ENCODE measurements around the gene GALNT7.
"Not testable (repeated sequence)": the region's sequence is repeated elsewhere in the genome, so short reads cannot be mapped to it uniquely, and the experiment has no call there.

GALNT7 gene

GRCh38 chr4:173168396-173169177 lies at the start of gene GALNT7:
GALNT7 (plus strand) TSS chr4:173168811; CDS start chr4:173168836, 25 bp downstream.
- POLR2A ChIA-PET (ENCODE audit: low non-redundant PET) = interaction anchor here (0.6 kb wide), 1 partner anchor 129 kb away, joined by 4 read pairs; no protein-coding TSS in a partner anchor
- CTCF ChIA-PET = interaction anchor here (0.6 to 1.5 kb wide), 3 partner anchors 63 to 151 kb away, joined by 3 to 4 read pairs (median 3); no protein-coding TSS in a partner anchor
- peak within 1 kb of the TSS; percentile 96 for H3K27ac ChIP-seq
- peak; percentile 86 for DNase-seq (ENCODE audit: low spot score)
- TF ChIP-seq CTCF (conservative IDR thresholded peaks at IDR 0.05; ENCODE audit: low read depth) = no peak

GRCh38 chr4:173118819-173119218 lies 49.8 kb upstream of the GALNT7 start:
- CTCF ChIA-PET; DNase-seq (ENCODE audit: low spot score); POLR2A ChIA-PET (ENCODE audit: low non-redundant PET); H3K27ac ChIP-seq: not testable (repeated sequence)

- no peak for TF ChIP-seq CTCF (conservative IDR thresholded peaks at IDR 0.05; ENCODE audit: low read depth)
- ChIA-PET CTCF (no interaction called here), POLR2A (ENCODE audit: low non-redundant PET) (no interaction called here)
- no peak overlapping the region for H3K27ac ChIP-seq
- DNase-seq (ENCODE audit: low spot score) = peak; percentile 70
Observed at GRCh38 chr4:173119818-173120217, 48.8 kb upstream of the GALNT7 start.

GRCh38 chr4:173121076-173121561 lies 47.5 kb upstream of the GALNT7 start:
- H3K27ac ChIP-seq = peak overlapping the region; percentile 74
- CTCF ChIA-PET = interaction anchor here (0.6 to 1.1 kb wide), 3 partner anchors 13 to 59 kb away, joined by 3 to 5 read pairs (median 3); no protein-coding TSS in a partner anchor
- peak; percentile 19 for DNase-seq (ENCODE audit: low spot score)
- POLR2A ChIA-PET (ENCODE audit: low non-redundant PET) = no interaction called here
- TF ChIP-seq CTCF (conservative IDR thresholded peaks at IDR 0.05; ENCODE audit: low read depth) = no peak

GRCh38 chr4:173124209-173124865 lies 44.3 kb upstream of the GALNT7 start:
- no peak for DNase-seq (ENCODE audit: low spot score)
- no peak overlapping the region for H3K27ac ChIP-seq
- POLR2A ChIA-PET (ENCODE audit: low non-redundant PET) = no interaction called here
- no peak for TF ChIP-seq CTCF (conservative IDR thresholded peaks at IDR 0.05; ENCODE audit: low read depth)
- CTCF ChIA-PET = no interaction called here

GRCh38 chr4:173125216-173125812 lies 43.3 kb upstream of the GALNT7 start:
- H3K27ac ChIP-seq = no peak overlapping the region
- ChIA-PET POLR2A (ENCODE audit: low non-redundant PET) (no interaction called here), CTCF (interaction anchor here (0.6 kb wide), 1 partner anchor 46 kb away, joined by 3 read pairs; no protein-coding TSS in a partner anchor)
- no peak for TF ChIP-seq CTCF (conservative IDR thresholded peaks at IDR 0.05; ENCODE audit: low read depth)
- DNase-seq (ENCODE audit: low spot score) = no peak

Data from RWPE1 (cell line).